ENCODE data around the gene GJA8.
A peak's percentile ranks its signal among the peaks of the same experiment; 100 is the strongest.
"Not testable (repeated sequence)": the region's sequence is repeated elsewhere in the genome, so short reads cannot be mapped to it uniquely, and the experiment has no call there.

Gene GJA8

DNA sequence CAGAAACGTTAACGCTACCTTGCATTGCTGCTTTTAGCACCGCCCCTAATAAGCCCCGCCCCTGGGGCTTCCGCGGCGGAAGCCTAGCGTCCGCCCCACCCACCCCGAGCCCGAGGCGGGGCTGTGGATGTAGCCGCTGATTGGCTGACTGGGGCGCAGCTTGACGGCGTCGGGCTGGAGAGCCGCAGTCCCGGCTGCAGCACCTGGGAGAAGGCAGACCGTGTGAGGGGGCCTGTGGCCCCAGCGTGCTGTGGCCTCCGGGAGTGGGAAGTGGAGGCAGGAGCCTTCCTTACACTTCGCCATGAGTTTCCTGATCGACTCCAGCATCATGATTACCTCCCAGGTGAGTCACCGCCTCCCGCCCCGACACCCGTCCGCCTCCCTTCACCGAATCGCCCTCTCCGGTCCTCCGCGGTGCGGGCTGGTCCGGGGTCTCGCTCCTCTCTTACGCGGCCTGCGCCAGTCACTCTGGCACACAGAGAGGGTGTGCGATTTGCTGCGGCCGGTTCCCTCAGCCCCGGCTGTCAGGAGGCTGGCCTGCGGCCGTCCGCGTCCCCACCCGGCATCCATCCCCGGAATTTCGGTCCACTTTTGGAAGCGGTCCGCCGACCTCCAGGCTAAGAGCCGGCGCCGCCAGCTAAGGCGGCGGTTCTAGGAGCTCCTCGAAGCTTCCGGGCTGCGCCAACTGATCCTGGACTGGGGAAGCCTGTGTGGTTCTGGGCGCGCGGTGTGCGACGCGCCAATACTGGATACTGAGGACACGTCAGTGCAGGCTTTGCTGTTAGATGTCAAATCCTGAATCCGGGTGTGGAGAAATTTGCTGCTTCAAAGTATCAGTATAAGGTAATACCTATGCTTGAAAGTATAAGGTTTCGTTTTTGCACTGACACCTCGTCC is 25.9 kb downstream of the GJA8 start, which contains the start of gene GPR89B:
GPR89B (plus strand) TSS at position 185 of the 897 bp plus-strand sequence; CDS start at position 302, 117 bp downstream.
- DNase-seq = peak; percentile 89

DNA sequence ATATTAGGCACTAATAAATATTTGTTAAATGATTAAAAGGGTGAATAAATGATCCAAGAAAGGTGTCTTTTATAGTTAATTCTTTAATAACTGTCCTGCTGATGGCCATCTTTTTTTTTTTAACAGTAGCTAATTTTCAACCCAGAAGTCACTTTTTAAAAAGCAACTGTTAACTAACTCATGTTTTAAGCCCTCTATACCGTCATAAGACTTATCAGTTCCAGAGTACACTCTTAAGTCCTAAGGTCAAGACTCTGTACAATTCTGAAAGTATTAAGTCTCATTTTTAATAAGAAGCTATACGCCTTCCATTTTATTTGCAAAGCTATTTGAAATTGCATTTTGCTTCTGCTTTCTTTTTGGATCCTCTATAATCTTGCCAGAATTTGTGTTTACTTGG is 28.5 kb downstream of the GJA8 start:
- not testable (repeated sequence) for DNase-seq

DNA sequence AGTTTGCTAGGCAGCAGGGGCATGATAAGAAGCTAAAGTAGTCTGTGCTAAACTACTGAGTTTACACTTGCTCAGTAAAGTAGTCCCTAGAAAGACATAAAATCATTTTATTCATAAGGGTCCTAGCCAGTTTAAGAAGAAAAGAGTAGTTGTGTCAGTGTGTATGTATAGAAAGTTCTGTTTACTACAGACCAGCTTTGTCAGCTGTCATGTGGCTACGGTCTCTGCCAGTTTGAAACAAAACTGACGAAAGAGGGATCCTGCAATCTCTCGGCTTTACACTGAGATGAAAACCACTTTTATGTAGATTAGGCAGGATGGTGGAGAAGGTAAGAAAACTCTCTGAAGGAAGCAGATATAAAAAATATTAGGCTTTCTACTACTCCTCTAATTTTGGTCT is 32.7 kb downstream of the GJA8 start:
- not testable (repeated sequence) for DNase-seq

DNA sequence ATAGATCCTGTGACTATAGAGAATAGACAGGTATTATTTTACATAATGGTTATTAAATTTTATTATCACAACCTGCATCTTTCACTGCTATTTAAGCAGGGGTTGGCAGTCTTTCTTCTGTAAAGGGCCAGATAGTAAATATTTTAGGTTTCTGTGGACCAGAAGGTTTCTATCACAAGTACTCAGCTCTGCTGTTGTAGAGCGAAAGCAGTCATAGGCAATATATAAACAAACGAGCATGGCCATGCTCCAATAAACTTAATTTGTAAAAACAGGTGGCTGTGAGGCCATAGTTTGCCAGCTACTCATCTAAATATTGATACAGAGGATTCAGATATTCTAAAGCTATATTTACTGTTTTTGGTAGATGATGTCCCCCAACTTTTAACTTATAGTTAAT is 37.9 kb downstream of the GJA8 start:
- DNase-seq = not testable (repeated sequence)

DNA sequence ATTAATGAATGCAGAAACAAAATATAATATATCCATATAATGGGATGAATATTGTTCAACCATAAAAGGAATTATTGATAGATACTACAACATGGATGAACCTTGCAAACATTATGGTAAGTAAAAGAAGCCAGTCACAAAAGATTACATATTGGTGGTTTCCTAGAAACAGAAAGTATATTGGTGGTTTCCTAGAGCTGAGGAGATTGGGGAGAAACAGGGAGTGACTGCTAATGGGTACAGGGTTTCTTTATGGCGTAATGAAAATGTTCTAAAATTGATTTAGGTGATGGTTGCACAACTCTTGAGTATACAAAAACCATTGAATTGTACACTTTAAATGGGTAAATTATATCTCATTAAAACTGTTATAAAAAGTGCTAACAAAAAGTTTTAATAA is 40.0 kb downstream of the GJA8 start:
- not testable (repeated sequence) for DNase-seq

DNA sequence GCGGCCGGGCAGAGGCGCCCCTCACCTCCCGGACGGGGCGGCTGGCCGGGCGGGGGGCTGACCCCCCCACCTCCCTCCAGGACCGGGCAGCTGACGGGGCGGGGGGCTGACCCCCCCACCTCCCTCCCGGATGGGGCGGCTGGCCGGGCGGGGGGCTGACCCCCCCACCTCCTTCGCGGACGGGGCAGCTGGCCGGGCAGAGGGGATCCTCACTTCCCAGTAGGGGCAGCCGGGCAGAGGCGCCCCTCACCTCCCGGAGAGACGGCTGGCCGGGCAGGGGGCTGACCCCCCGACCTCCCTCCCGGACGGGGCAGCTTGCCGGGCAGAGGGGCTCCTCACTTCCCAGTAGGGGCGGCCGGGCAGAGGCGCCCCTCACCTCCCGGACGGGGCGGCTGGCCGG is 46.9 kb downstream of the GJA8 start:
- DNase-seq = not testable (repeated sequence)
